SK-N-SH (cell line): ENCODE data around the gene MEP1A. TPM values are rescaled to one million over a fixed set of nuclear protein-coding genes. Genes with fewer than 3 reads are reported as not detected.

ENCODE experiments used
- CTCF ChIA-PET: fragments of 300-600, 350-600 bp; formaldehyde crosslinking; extraction: SDS; loops from one replicate; lab custom pipeline; 2021; lab: Yijun Ruan, JAX
- POLR2A ChIA-PET: fragments of 350-600 bp; sonication (Branson Sonifier 250); formaldehyde crosslinking; extraction: SDS; loops from one replicate; lab custom pipeline; 2020; ENCODE audit warnings: antibody characterized with exemption, inconsistent platforms; lab: Yijun Ruan, JAX
- DNase-seq: peaks from one replicate; pipeline ENCODE4 v3.0.0; 2012
- H2AFZ ChIP-seq: fragments of 200-600 bp; sonication (generic); 2 replicates; pipeline ENCODE4 v1.8.1; 2016; ENCODE audit warnings: antibody characterized with exemption, mild to moderate bottlenecking, low read depth
- H3F3A ChIP-seq: fragments of 200-600 bp; sonication (generic); replicated peaks from 2 replicates; pipeline ENCODE3; 2016; ENCODE audit warnings: antibody characterized with exemption, mild to moderate bottlenecking; ENCODE audit not compliant: insufficient read depth
- H3K27ac ChIP-seq, 2 experiments: fragments of 200-500 bp in 1 of 2; fragments of 200-600 bp in 1 of 2; sonication (Bioruptor generic) in 1 of 2; sonication (generic), shearing (Covaris generic) in 1 of 2; 2 replicates each; pipeline versions ENCODE4 v1.5.1 to v1.6.1; 2014 to 2016; ENCODE audit warnings: low read depth in 2 of 2, inconsistent platforms in 1 of 2, low read length in 1 of 2, mild to moderate bottlenecking in 1 of 2, mixed read lengths in 1 of 2
- H3K27me3 ChIP-seq: fragments of 200-600 bp; sonication (generic), shearing (Covaris generic); 2 replicates; pipeline ENCODE4 v1.6.1; 2016; ENCODE audit warnings: mixed run types; ENCODE audit not compliant: insufficient read depth
- H3K36me3 ChIP-seq, 2 experiments: fragments of 200-500 bp in 1 of 2; fragments of 200-600 bp in 1 of 2; sonication (Bioruptor generic) in 1 of 2; sonication (generic) in 1 of 2; replicated peaks in 1 of 2; 2 replicates each; pipeline versions ENCODE3 to v1.5.1; 2014 to 2016; ENCODE audit warnings: low read length in 1 of 2, mild to moderate bottlenecking in 1 of 2; ENCODE audit not compliant: insufficient read depth in 2 of 2, control insufficient read depth in 1 of 2
- H3K4me1 ChIP-seq, 2 experiments: fragments of 200-500 bp in 1 of 2; fragments of 200-600 bp in 1 of 2; sonication (Bioruptor generic) in 1 of 2; sonication (generic), shearing (Covaris generic) in 1 of 2; 2 replicates each; pipeline versions ENCODE4 v1.5.1 to v1.6.1; 2014 to 2016; ENCODE audit warnings: low read depth in 1 of 2, low read length in 1 of 2, mixed run types in 1 of 2; ENCODE audit not compliant: insufficient read depth in 2 of 2, control insufficient read depth in 1 of 2
- H3K4me2 ChIP-seq: fragments of 200-600 bp; sonication (generic), shearing (Covaris generic); 2 replicates; pipeline ENCODE4 v1.6.1; 2017; ENCODE audit warnings: mixed run types
- H3K4me3 ChIP-seq, 2 experiments: fragments of 200-500 bp in 1 of 2; fragments of 200-600 bp in 1 of 2; sonication (Bioruptor generic) in 1 of 2; sonication (generic), shearing (Covaris generic) in 1 of 2; 2 replicates each; pipeline versions ENCODE4 v1.5.1 to v1.8.1; 2014 to 2016; ENCODE audit warnings: low read depth in 2 of 2, inconsistent platforms in 1 of 2, low read length in 1 of 2, mild to moderate bottlenecking in 1 of 2, mixed read lengths in 1 of 2, moderate library complexity in 1 of 2
- H3K79me2 ChIP-seq: fragments of 200-600 bp; sonication (generic); 2 replicates; pipeline ENCODE4 v1.8.1; 2017; ENCODE audit warnings: mild to moderate bottlenecking; ENCODE audit not compliant: insufficient read depth
- H3K9ac ChIP-seq: fragments of 200-600 bp; sonication (generic); 2 replicates; pipeline ENCODE4 v1.6.1; 2017; ENCODE audit warnings: mixed run types
- H3K9me2 ChIP-seq: fragments of 200-600 bp; sonication (generic); 2 replicates; pipeline ENCODE4 v1.6.1; 2017; ENCODE audit warnings: mixed run types
- H3K9me3 ChIP-seq: fragments of 200-600 bp; sonication (generic); 2 replicates; pipeline ENCODE4 v1.6.1; 2017; ENCODE audit warnings: mixed run types, mild to moderate bottlenecking, moderate library complexity
- H4K20me1 ChIP-seq: fragments of 200-600 bp; sonication (generic); 2 replicates; pipeline ENCODE4 v1.6.1; 2017; ENCODE audit warnings: mild to moderate bottlenecking, mixed run types; ENCODE audit not compliant: insufficient read depth
- CHD2 ChIP-seq: fragments of 150-350 bp; IDR thresholded peaks from 2 replicates; pipeline ENCODE4 v1.6.1; 2018; ENCODE audit warnings: low read length; ENCODE audit not compliant: partially characterized antibody
- CTCF ChIP-seq: fragments of 200-600 bp; sonication (generic); IDR thresholded peaks from 2 replicates; pipeline ENCODE4 v1.6.1; 2017; ENCODE audit warnings: antibody characterized with exemption, mild to moderate bottlenecking, moderate library complexity
- EZH2phosphoT487 ChIP-seq: fragments of 200-600 bp; sonication (generic); IDR thresholded peaks from 2 replicates; pipeline ENCODE4 v1.6.1; 2017; ENCODE audit warnings: low read depth, mixed run types, mild to moderate bottlenecking, antibody characterized with exemption, moderate library complexity, borderline replicate concordance
- GABPA ChIP-seq: IDR thresholded peaks from 2 replicates; pipeline ENCODE4 v1.4.0; 2012; ENCODE audit warnings: low read depth, mild to moderate bottlenecking
- JUND ChIP-seq: IDR thresholded peaks from 2 replicates; pipeline ENCODE4 v1.4.0; 2012
- MXI1 ChIP-seq: IDR thresholded peaks from 2 replicates; pipeline ENCODE4 v1.6.1; 2012; ENCODE audit warnings: mild to moderate bottlenecking, low read depth, low read length, improper control_type of control experiment
- RAD21 ChIP-seq: IDR thresholded peaks from 2 replicates; pipeline ENCODE4 v1.6.1; 2012; ENCODE audit warnings: mild to moderate bottlenecking, low read length
- RFX5 ChIP-seq: IDR thresholded peaks from 2 replicates; pipeline ENCODE4 v1.6.1; 2012; ENCODE audit warnings: mild to moderate bottlenecking, improper control_type of control experiment, low read length
- SIN3A ChIP-seq: IDR thresholded peaks from 2 replicates; pipeline ENCODE4 v1.6.1; 2012; ENCODE audit warnings: low read depth, mild to moderate bottlenecking, low read length, moderate library complexity, borderline replicate concordance
- TCF12 ChIP-seq: IDR thresholded peaks from 2 replicates; pipeline ENCODE4 v1.4.0; 2012
- TEAD4 ChIP-seq: IDR thresholded peaks from 2 replicates; pipeline ENCODE4 v1.4.0; 2012; ENCODE audit warnings: mild to moderate bottlenecking, borderline replicate concordance; ENCODE audit not compliant: insufficient read depth
- USF1 ChIP-seq: IDR thresholded peaks from 2 replicates; pipeline ENCODE4 v1.4.0; 2012; ENCODE audit warnings: low read depth, borderline replicate concordance
- ZBTB33 ChIP-seq: IDR thresholded peaks from 2 replicates; pipeline ENCODE4 v1.4.0; 2012; ENCODE audit warnings: low read depth, borderline replicate concordance
- WGBS: methylation state at CpG from one replicate; pipeline ENCODE4 v1.1.6; 2017; ENCODE audit warnings: low lambda C conversion rate; 5-methylcytosine and 5-hydroxymethylcytosine counted together
- polyA plus RNA-seq, 3 experiments: library from polyadenylated mRNA; depleted of rRNA; stranded (reverse); fragments of >200 nt; gene quantifications; 2 replicates each; pipeline ENCODE4 v1.2.3, GENCODE V29; 2012
- TF ChIP-seq, protein P1 (sequence below): fragments of 150-350 bp; IDR thresholded peaks from 2 replicates; pipeline ENCODE4 v1.6.1; 2017; ENCODE audit warnings: antibody characterized with exemption, low read length, low read depth, borderline replicate concordance
- TF ChIP-seq, protein P2 (sequence below): fragments of 150-350 bp; IDR thresholded peaks from 2 replicates; pipeline ENCODE4 v1.6.1; 2016; ENCODE audit warnings: mild to moderate bottlenecking, low read depth, low read length

MEP1A gene
- polyA plus RNA-seq, 1 of the 3 experiments (the other 2 are of a cell fraction), result not detected

DNA sequence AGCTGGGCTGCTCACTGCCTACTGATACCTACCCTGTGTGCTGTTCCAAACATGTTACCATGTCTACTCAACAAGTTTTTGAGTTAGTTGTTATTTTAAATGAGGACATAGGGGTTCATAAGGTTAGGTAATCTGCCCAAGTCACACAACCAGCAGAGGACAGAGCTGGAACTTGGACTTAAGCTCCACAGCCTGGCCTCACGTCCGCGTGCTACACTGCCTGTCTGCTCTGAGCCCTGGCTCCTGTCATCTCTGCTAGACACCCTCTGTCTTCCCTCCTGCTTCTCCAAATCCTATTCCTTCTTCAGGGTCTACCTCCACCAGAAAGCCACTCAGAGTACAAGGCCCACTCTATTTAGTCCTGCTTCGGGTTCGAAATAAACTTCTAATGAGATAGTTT is 28.2 kb upstream of the MEP1A start (continued):
- TF ChIP-seq ZBTB33 (no peak), CTCF (no peak)
- TF ChIP-seq, protein P1, sequence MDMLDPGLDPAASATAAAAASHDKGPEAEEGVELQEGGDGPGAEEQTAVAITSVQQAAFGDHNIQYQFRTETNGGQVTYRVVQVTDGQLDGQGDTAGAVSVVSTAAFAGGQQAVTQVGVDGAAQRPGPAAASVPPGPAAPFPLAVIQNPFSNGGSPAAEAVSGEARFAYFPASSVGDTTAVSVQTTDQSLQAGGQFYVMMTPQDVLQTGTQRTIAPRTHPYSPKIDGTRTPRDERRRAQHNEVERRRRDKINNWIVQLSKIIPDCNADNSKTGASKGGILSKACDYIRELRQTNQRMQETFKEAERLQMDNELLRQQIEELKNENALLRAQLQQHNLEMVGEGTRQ, result no peak
- TF ChIP-seq, protein P2, sequence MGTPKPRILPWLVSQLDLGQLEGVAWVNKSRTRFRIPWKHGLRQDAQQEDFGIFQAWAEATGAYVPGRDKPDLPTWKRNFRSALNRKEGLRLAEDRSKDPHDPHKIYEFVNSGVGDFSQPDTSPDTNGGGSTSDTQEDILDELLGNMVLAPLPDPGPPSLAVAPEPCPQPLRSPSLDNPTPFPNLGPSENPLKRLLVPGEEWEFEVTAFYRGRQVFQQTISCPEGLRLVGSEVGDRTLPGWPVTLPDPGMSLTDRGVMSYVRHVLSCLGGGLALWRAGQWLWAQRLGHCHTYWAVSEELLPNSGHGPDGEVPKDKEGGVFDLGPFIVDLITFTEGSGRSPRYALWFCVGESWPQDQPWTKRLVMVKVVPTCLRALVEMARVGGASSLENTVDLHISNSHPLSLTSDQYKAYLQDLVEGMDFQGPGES, result no peak

GRCh38 chr6:46772016-46772415 is 21.2 kb upstream of the MEP1A start:
- H3K4me2 ChIP-seq, result no peak overlapping the region
- H3K9ac ChIP-seq, result no peak overlapping the region
- H3K27me3 ChIP-seq, result peaks cover 9% of the 10 kb centered on the region; the same call in 1 of the 2 replicates
- no peaks in the 10 kb centered on the region for H3K9me3 ChIP-seq
- no peak overlapping the region for H2AFZ ChIP-seq
- H4K20me1 ChIP-seq, result no peaks in the 10 kb centered on the region
- H3K36me3 ChIP-seq, result no peaks in the 10 kb centered on the region
- H3F3A ChIP-seq, result no peaks in the 10 kb centered on the region
- DNase-seq, result no peak
- no peak overlapping the region for H3K27ac ChIP-seq
- no peak overlapping the region for H3K4me3 ChIP-seq
- no peaks in the 10 kb centered on the region for H3K79me2 ChIP-seq
- POLR2A ChIA-PET, result no interaction called here
- no peaks in the 10 kb centered on the region for H3K4me1 ChIP-seq
- H3K9me2 ChIP-seq, result no peaks in the 10 kb centered on the region
- CTCF ChIA-PET, result no interaction called here
- TF ChIP-seq TEAD4 (no peak), EZH2phosphoT487 (no peak)
- 5% methylated on average over 1 of the region's 1 CpG for WGBS

- no peak overlapping the region for H3K4me2 ChIP-seq
- no peak for DNase-seq
- H3K9me2 ChIP-seq, result no peaks in the 10 kb centered on the region
- no peak overlapping the region for H3K9ac ChIP-seq
- WGBS, result 7% methylated on average over 2 of the region's 2 CpGs
- H3F3A ChIP-seq, result no peaks in the 10 kb centered on the region
- H3K9me3 ChIP-seq, result no peaks in the 10 kb centered on the region
- H3K36me3 ChIP-seq, result no peaks in the 10 kb centered on the region
- ChIA-PET POLR2A (no interaction called here), CTCF (no interaction called here)
- peaks cover 9% of the 10 kb centered on the region; the same call in 1 of the 2 replicates for H3K27me3 ChIP-seq
- H2AFZ ChIP-seq, result no peak overlapping the region
- no peaks in the 10 kb centered on the region for H4K20me1 ChIP-seq
- H3K4me1 ChIP-seq, result no peaks in the 10 kb centered on the region
- no peaks in the 10 kb centered on the region for H3K79me2 ChIP-seq
- no peak overlapping the region for H3K4me3 ChIP-seq
- H3K27ac ChIP-seq, result no peak overlapping the region
- TF ChIP-seq SIN3A (no peak), CHD2 (no peak), RAD21 (no peak), USF1 (no peak), RFX5 (no peak), GABPA (no peak), JUND (no peak), TCF12 (no peak), CTCF (no peak), MXI1 (no peak)
- TF ChIP-seq, protein P2, result no peak
These were observed 20.4 kb upstream of the MEP1A start for GRCh38 chr6:46772762-46773161.
